Stimulated activated naive CD8-positive, alpha-beta T cell treated with anti-CD3 and anti-CD28 coated beads, Interleukin-15, amount 100 ng/mL, for 72 hours (primary cell): Measurements from ENCODE around the gene B9D1.

Source experiments
- ATAC-seq: fragments of 150-1000 bp; cut with Tn5 transposase; 2 replicates; pipeline ENCODE4 v1.10.0; 2021; ENCODE audit warnings: mild to moderate bottlenecking, moderate library complexity
- DNase-seq, 2 donors: peaks; one replicate each; pipeline ENCODE4 v3.0.0; 2021 to 2022
- H3K27ac Mint-ChIP-seq, 2 donors: one replicate each; pipeline ENCODE4 v1.8.0; 2022; ENCODE audit warnings: mild to moderate bottlenecking in 2 of 2, mixed read lengths in 2 of 2, moderate library complexity in 2 of 2
- H3K27me3 Mint-ChIP-seq: one replicate; pipeline ENCODE4 v1.8.0; 2022; ENCODE audit warnings: mixed read lengths
- H3K4me1 Mint-ChIP-seq: one replicate; pipeline ENCODE4 v1.8.0; 2022; ENCODE audit warnings: mild to moderate bottlenecking, mixed read lengths
- H3K4me3 Mint-ChIP-seq, 2 donors: one replicate each; pipeline ENCODE4 v1.8.0; 2022; ENCODE audit warnings: mild to moderate bottlenecking in 2 of 2, mixed read lengths in 2 of 2, moderate library complexity in 1 of 2
- H3K9me3 Mint-ChIP-seq, 2 donors: one replicate each; pipeline ENCODE4 v1.8.0; 2022; ENCODE audit warnings: mixed read lengths in 2 of 2

The B9D1 gene

DNA sequence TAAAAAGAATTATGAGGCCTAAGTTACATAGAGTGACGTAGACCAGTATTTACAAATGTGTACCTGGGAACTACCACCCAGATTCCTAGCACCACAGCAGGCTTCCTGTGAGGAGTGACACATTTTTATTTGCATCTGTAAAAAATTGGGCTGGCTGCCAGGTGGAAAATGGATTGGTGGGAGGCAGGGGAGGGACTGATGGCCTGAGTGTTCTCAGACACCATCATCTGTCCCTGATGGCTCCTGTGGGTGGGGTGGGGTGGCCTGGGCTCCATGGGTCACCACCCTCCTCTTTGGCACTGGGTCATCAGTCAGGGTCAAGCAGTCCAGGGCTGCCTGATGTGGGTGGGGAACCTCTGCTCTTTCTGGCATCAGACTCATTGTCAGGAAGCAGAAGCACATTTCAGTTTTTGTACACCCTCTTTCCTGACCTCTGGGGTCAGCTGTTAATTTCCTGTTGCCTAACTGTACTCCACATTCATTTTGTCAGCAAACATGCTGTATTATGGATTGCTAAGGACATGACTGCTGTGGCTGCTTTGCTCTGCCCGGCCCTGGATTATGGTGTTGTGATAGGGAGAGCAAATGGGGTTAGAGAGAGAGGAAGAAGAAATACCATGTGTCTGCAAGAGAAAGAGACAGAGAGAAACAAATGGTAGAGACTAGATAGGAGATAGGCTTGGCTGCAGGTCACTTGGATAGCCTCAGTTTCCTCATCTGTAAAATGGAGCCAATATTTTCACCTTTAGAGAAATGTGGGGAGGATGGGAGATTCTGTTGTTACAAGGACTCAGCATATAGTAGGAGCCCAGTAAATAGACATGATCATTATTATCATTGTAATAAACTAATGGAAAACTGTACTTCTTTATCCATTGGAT, 36.0 kb upstream of the B9D1 start:
- Mint-ChIP-seq H3K9me3 (peaks cover 0 to 1% of the 10 kb centered on the region in 2 donors), H3K27me3 (peaks cover 8% of the 10 kb centered on the region), H3K27ac (no peak overlapping the region), H3K4me1 (no peaks in the 10 kb centered on the region), H3K4me3 (no peak overlapping the region)
- no peak for ATAC-seq
- no peak for DNase-seq

DNA sequence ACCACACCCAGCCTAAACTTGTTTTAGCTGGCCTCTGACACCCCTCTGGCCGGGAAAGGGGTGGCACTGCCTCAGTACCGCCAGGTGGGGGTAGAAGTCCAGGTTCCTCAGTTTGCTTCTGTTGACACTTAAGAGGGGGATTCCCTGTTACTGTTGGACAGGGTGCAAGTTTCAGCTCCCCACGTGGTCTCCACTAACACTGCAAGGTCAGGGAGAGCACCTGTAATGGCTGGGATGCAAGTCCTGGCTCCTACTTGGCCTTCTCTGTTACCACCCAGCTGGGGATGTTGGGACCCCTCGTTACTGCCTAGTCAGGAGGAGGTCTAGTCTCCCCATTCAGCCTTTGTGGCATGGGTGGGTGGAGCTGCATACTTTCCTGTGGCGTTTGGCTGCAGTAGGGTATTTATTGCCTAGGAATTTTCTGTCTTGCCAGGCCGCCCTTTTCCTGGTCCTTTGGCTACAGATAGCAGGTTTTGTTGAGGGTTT, 35.1 kb upstream of the B9D1 start:
- no peak for ATAC-seq

GRCh38 chr17:19392303-19392702, 29.8 kb upstream of the B9D1 start:
- no peak for DNase-seq
- peaks cover 9% of the 10 kb centered on the region for H3K4me1 Mint-ChIP-seq
- H3K9me3 Mint-ChIP-seq = no peaks in the 10 kb centered on the region
- H3K27ac Mint-ChIP-seq = no peak overlapping the region
- no peak overlapping the region for H3K4me3 Mint-ChIP-seq
- peaks cover 29% of the 10 kb centered on the region for H3K27me3 Mint-ChIP-seq
- ATAC-seq = no peak

More for the DNA sequence above, 35.1 kb upstream of the B9D1 start:
- Mint-ChIP-seq H3K4me3 (no peak overlapping the region), H3K4me1 (no peaks in the 10 kb centered on the region), H3K27ac (no peak overlapping the region), H3K27me3 (peaks cover 8% of the 10 kb centered on the region), H3K9me3 (no peaks in the 10 kb centered on the region)
- no peak for DNase-seq

GRCh38 chr17:19391432-19391831, 28.9 kb upstream of the B9D1 start:
- ATAC-seq (no peak), DNase-seq (no peak)
- H3K9me3 Mint-ChIP-seq = no peaks in the 10 kb centered on the region
- peaks cover 38% of the 10 kb centered on the region for H3K27me3 Mint-ChIP-seq
- H3K4me3 Mint-ChIP-seq = no peak overlapping the region
- H3K27ac Mint-ChIP-seq = no peak overlapping the region
- H3K4me1 Mint-ChIP-seq = peaks cover 18% of the 10 kb centered on the region

DNA sequence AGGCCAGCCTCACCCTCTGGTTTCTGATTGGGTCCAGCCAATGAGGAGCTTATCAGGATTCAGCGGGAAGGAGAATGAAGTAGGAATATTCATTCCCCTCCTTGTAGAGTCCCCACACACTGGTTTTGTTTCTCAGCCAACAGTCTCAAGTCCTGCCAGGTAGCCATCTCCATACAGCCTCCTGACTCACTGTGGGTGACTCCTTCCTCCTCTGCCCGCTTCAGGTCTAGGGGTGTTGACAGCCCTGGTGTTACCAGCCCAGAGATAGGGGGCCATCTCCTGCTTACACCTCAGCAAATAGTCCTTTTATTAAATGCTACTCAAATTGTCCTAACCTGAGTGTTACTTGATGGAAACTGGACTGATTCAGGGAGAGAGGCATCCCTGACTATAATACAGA, 28.4 kb upstream of the B9D1 start:
- H3K27ac Mint-ChIP-seq = no peak overlapping the region
- H3K9me3 Mint-ChIP-seq = no peaks in the 10 kb centered on the region
- peaks cover 38% of the 10 kb centered on the region for H3K27me3 Mint-ChIP-seq
- DNase-seq (no peak), ATAC-seq (no peak)
- H3K4me1 Mint-ChIP-seq = peaks cover 22% of the 10 kb centered on the region
- H3K4me3 Mint-ChIP-seq = no peak overlapping the region

GRCh38 chr17:19388791-19389785, 26.6 kb upstream of the B9D1 start:
- Mint-ChIP-seq H3K27me3 (peaks cover 38% of the 10 kb centered on the region), H3K9me3 (no peaks in the 10 kb centered on the region), H3K27ac (no peak overlapping the region), H3K4me1 (peaks cover 29% of the 10 kb centered on the region), H3K4me3 (no peak overlapping the region)
- no peak for ATAC-seq
- no peak for DNase-seq

GRCh38 chr17:19387921-19388521, 25.5 kb upstream of the B9D1 start:
- Mint-ChIP-seq H3K27me3 (peaks cover 38% of the 10 kb centered on the region), H3K4me1 (peaks cover 29% of the 10 kb centered on the region), H3K9me3 (no peaks in the 10 kb centered on the region), H3K4me3 (peak overlapping the region in 1 of 2 donors; percentile 43), H3K27ac (peak overlapping the region; percentile 93 to 96)
- DNase-seq = no peak
- ATAC-seq = no peak

GRCh38 chr17:19386974-19387920, 24.7 kb upstream of the B9D1 start, which contains the start of gene MFAP4:
Gene MFAP4, minus strand, starts transcription at chr17:19387190. Its CDS starts 35 bp downstream, at chr17:19387155.
- no peak for DNase-seq
- H3K27ac Mint-ChIP-seq = peak within 1 kb of the TSS; percentile 93 to 96
- peak; percentile 39 for ATAC-seq
- no peaks in the 10 kb centered on the region for H3K9me3 Mint-ChIP-seq
- H3K27me3 Mint-ChIP-seq = peaks cover 38% of the 10 kb centered on the region
- H3K4me1 Mint-ChIP-seq = peaks cover 29% of the 10 kb centered on the region
- H3K4me3 Mint-ChIP-seq = peak within 1 kb of the TSS in 1 of 2 donors; percentile 48

- no peak for ATAC-seq
Observed at GRCh38 chr17:19386051-19386929, 23.8 kb upstream of the B9D1 start.

GRCh38 chr17:19385521-19385983, 23.0 kb upstream of the B9D1 start:
- Mint-ChIP-seq H3K27me3 (peaks cover 31% of the 10 kb centered on the region), H3K4me1 (peaks cover 29% of the 10 kb centered on the region), H3K4me3 (no peak overlapping the region), H3K27ac (no peak overlapping the region), H3K9me3 (no peaks in the 10 kb centered on the region)
- ATAC-seq (no peak), DNase-seq (no peak)

More at GRCh38 chr17:19386051-19386929, 23.8 kb upstream of the B9D1 start:
- DNase-seq = no peak
- no peaks in the 10 kb centered on the region for H3K9me3 Mint-ChIP-seq
- peaks cover 31% of the 10 kb centered on the region for H3K27me3 Mint-ChIP-seq
- H3K27ac Mint-ChIP-seq = no peak overlapping the region
- H3K4me3 Mint-ChIP-seq = no peak overlapping the region
- H3K4me1 Mint-ChIP-seq = peaks cover 29% of the 10 kb centered on the region

- Mint-ChIP-seq H3K27ac (no peak overlapping the region), H3K27me3 (peaks cover 28% of the 10 kb centered on the region), H3K4me3 (no peak overlapping the region), H3K4me1 (peaks cover 29% of the 10 kb centered on the region), H3K9me3 (no peaks in the 10 kb centered on the region)
- ATAC-seq (no peak), DNase-seq (no peak)
Observed at GRCh38 chr17:19384723-19385391, 22.3 kb upstream of the B9D1 start.

- peaks cover 38% of the 10 kb centered on the region for H3K4me1 Mint-ChIP-seq
- DNase-seq (no peak), ATAC-seq (no peak)
- H3K4me3 Mint-ChIP-seq = no peak overlapping the region
- H3K27ac Mint-ChIP-seq = no peak overlapping the region
- peaks cover 19% of the 10 kb centered on the region for H3K27me3 Mint-ChIP-seq
- H3K9me3 Mint-ChIP-seq = no peaks in the 10 kb centered on the region
Observed at GRCh38 chr17:19383681-19384470, 21.4 kb upstream of the B9D1 start.
